CD14-positive monocyte (primary cell): ENCODE data around the gene PHF12. TPM values are rescaled to one million over a fixed set of nuclear protein-coding genes. Genes with fewer than 3 reads are reported as not detected.

Source experiments
- DNase-seq, 3 donors: peaks; one replicate each; pipeline ENCODE4 v3.0.0-alpha.2; 2011 to 2022
- H2AFZ ChIP-seq: 2 replicates; pipeline ENCODE4 v1.6.0; 2012; ENCODE audit warnings: mild to moderate bottlenecking, low read depth, low read length, inconsistent platforms; ENCODE audit not compliant: insufficient read depth, poor library complexity, severe bottlenecking
- H3K27ac ChIP-seq, 2 donors: 1 replicate in 1 of 2; 2 replicates in 1 of 2; pipeline ENCODE4 v1.5.1; 2012 to 2013; ENCODE audit warnings: low read length in 2 of 2, control low read depth in 1 of 2, inconsistent platforms in 1 of 2, low read depth in 1 of 2, mild to moderate bottlenecking in 1 of 2
- H3K27me3 ChIP-seq, 2 donors: one replicate each; pipeline versions ENCODE4 v1.6.0 to v1.6.1; 2011 to 2013; ENCODE audit warnings: low read length in 2 of 2; ENCODE audit not compliant: control insufficient read depth in 2 of 2, insufficient read depth in 2 of 2
- H3K36me3 ChIP-seq, 2 donors: replicated peaks in 1 of 2; 1 replicate in 1 of 2; 2 replicates in 1 of 2; pipeline versions ENCODE4 v1.5.1 to v1.6.1; 2012 to 2013; ENCODE audit warnings: low read length in 2 of 2, control low read depth in 1 of 2, inconsistent platforms in 1 of 2, mild to moderate bottlenecking in 1 of 2; ENCODE audit not compliant: insufficient read depth in 2 of 2, control insufficient read depth in 1 of 2
- H3K4me1 ChIP-seq, 2 donors: 1 replicate in 1 of 2; 2 replicates in 1 of 2; pipeline versions ENCODE4 v1.5.1 to v1.6.1; 2012 to 2013; ENCODE audit warnings: low read length in 2 of 2, control low read depth in 1 of 2, inconsistent platforms in 1 of 2, mild to moderate bottlenecking in 1 of 2, moderate library complexity in 1 of 2; ENCODE audit not compliant: insufficient read depth in 2 of 2, control insufficient read depth in 1 of 2
- H3K4me2 ChIP-seq: replicated peaks from 2 replicates; pipeline ENCODE3; 2012; ENCODE audit warnings: low read length, moderate library complexity, mild to moderate bottlenecking; ENCODE audit not compliant: poor library complexity, severe bottlenecking; ENCODE audit errors: extremely low read depth
- H3K4me3 ChIP-seq, 3 experiments: fragments of 200-600 bp in 1 of 3; sonication (generic) in 1 of 3; replicated peaks in 1 of 3; 1 replicate in 2 of 3; 2 replicates in 1 of 3; pipeline ENCODE4 v1.5.1; 2011 to 2013; ENCODE audit warnings: low read length in 3 of 3, mild to moderate bottlenecking in 3 of 3, control low read depth in 2 of 3, low read depth in 2 of 3, inconsistent platforms in 1 of 3, moderate library complexity in 1 of 3
- H3K79me2 ChIP-seq: 2 replicates; pipeline ENCODE4 v1.6.0; 2012; ENCODE audit warnings: mild to moderate bottlenecking, control low read depth, inconsistent platforms, low read length, moderate library complexity; ENCODE audit not compliant: insufficient read depth
- H3K9ac ChIP-seq: 2 replicates; pipeline ENCODE4 v1.6.0; 2017; ENCODE audit warnings: low read length, mild to moderate bottlenecking; ENCODE audit not compliant: insufficient read depth, poor library complexity, severe bottlenecking
- H3K9me3 ChIP-seq, 2 donors: replicated peaks in 1 of 2; 1 replicate in 1 of 2; 2 replicates in 1 of 2; pipeline versions ENCODE4 v1.5.1 to v1.6.1; 2012 to 2013; ENCODE audit warnings: low read length in 2 of 2, control low read depth in 1 of 2; ENCODE audit not compliant: control insufficient read depth in 1 of 2, insufficient read depth in 1 of 2
- H4K20me1 ChIP-seq: 2 replicates; pipeline ENCODE4 v1.6.0; 2012; ENCODE audit warnings: mild to moderate bottlenecking, low read length, control low read depth, moderate library complexity; ENCODE audit not compliant: insufficient read depth
- H3K27ac Mint-ChIP-seq, 7 donors: one replicate each; pipeline ENCODE4 v1.8.0; 2020; ENCODE audit warnings: mild to moderate bottlenecking in 7 of 7, mixed read lengths in 7 of 7, moderate library complexity in 6 of 7, inconsistent platforms in 2 of 7
- H3K27me3 Mint-ChIP-seq, 3 donors: one replicate each; pipeline ENCODE4 v1.8.0; 2021 to 2022; ENCODE audit warnings: low read depth in 3 of 3, mild to moderate bottlenecking in 3 of 3, mixed read lengths in 3 of 3, moderate library complexity in 3 of 3, inconsistent platforms in 1 of 3
- H3K36me3 Mint-ChIP-seq, 2 donors: one replicate each; pipeline ENCODE4 v1.8.0; 2020; ENCODE audit warnings: mixed read lengths in 2 of 2, inconsistent platforms in 1 of 2, mild to moderate bottlenecking in 1 of 2
- H3K4me1 Mint-ChIP-seq: one replicate; pipeline ENCODE4 v1.8.0; 2020; ENCODE audit warnings: mild to moderate bottlenecking, mixed read lengths
- H3K4me3 Mint-ChIP-seq, 2 donors: one replicate each; pipeline ENCODE4 v1.8.0; 2020; ENCODE audit warnings: mild to moderate bottlenecking in 2 of 2, mixed read lengths in 2 of 2, moderate library complexity in 1 of 2
- H3K9me3 Mint-ChIP-seq, 7 donors: one replicate each; pipeline ENCODE4 v1.8.0; 2020 to 2022; ENCODE audit warnings: mixed read lengths in 7 of 7, mild to moderate bottlenecking in 6 of 7, moderate library complexity in 6 of 7, inconsistent platforms in 2 of 7
- CTCF ChIP-seq: fragments of 200-600 bp; IDR thresholded peaks from one replicate; pipeline ENCODE4 v1.8.0; 2022; ENCODE audit warnings: antibody characterized with exemption, mild to moderate bottlenecking
- WGBS: methylation state at CpG from one replicate; pipeline ENCODE4 v1.1.5; 2013; ENCODE audit warnings: missing lambda C conversion rate; ENCODE audit not compliant: insufficient coverage; 5-methylcytosine and 5-hydroxymethylcytosine counted together
- intact Hi-C, 2 donors: fragments of 100-400 bp; cut with micrococcal nuclease; formaldehyde crosslinking; loops; one replicate each; pipeline versions ENCODE4 v1.15.0 to v1.15.1; 2023
- polyA plus RNA-seq, 3 donors: library from polyadenylated mRNA; depleted of rRNA in 1 of 3; unstranded in 2 of 3; stranded (reverse) in 1 of 3; fragments of 300-500 nt in 2 of 3; fragments of >200 nt in 1 of 3; fragmentation: Illumina TruSeq in 2 of 3; gene quantifications; 1 replicate in 2 of 3; 2 replicates in 1 of 3; pipeline ENCODE4 v1.2.3, GENCODE V29; 2012 to 2021

PHF12 gene
- polyA plus RNA-seq, 3 donors = 1.4 to 62.5 (median 2.5) TPM

GRCh38 chr17:28908640-28909167 lies 42.6 kb downstream of the PHF12 start:
- no peak overlapping the region for H3K4me2 ChIP-seq
- peaks cover 7% of the 10 kb centered on the region for H3K79me2 ChIP-seq
- no peak overlapping the region for H3K9ac ChIP-seq
- H3K27ac ChIP-seq = no peak overlapping the region
- H3K27ac Mint-ChIP-seq = peak overlapping the region in 4 of 7 donors; percentile 7 to 44 (median 22)
- H3K9me3 ChIP-seq = no peaks in the 10 kb centered on the region
- no peaks in the 10 kb centered on the region for H3K9me3 Mint-ChIP-seq
- peaks cover 0 to under 1% of the 10 kb centered on the region in 2 donors for H3K4me1 ChIP-seq
- 100% methylated on average over 3 of the region's 6 CpGs for WGBS
- H3K27me3 Mint-ChIP-seq = peaks cover 0 to 2% (median 0%) of the 10 kb centered on the region in 3 donors
- H3K27me3 ChIP-seq = no peaks in the 10 kb centered on the region
- peaks cover 68% of the 10 kb centered on the region for H4K20me1 ChIP-seq
- peaks cover 80 to 82% of the 10 kb centered on the region in 2 donors for H3K36me3 ChIP-seq
- no peak overlapping the region for H3K4me3 ChIP-seq
- intact Hi-C loops = loop anchor here in 1 of 2 donors (10.0 kb wide), 1 partner anchor 206 kb away; no protein-coding TSS in a partner anchor
- no peak for DNase-seq
- peaks cover 76% of the 10 kb centered on the region in 2 donors for H3K36me3 Mint-ChIP-seq
- H3K4me1 Mint-ChIP-seq = peaks cover 3% of the 10 kb centered on the region
- no peak overlapping the region for H3K4me3 Mint-ChIP-seq
- H2AFZ ChIP-seq = no peak overlapping the region
- no peak for TF ChIP-seq CTCF

- no peak for DNase-seq
- H3K4me2 ChIP-seq = no peak overlapping the region
- WGBS = no CpG with 5 or more reads among the region's 3 CpGs
- H3K9me3 ChIP-seq = no peaks in the 10 kb centered on the region
- peaks cover 72 to 74% of the 10 kb centered on the region in 2 donors for H3K36me3 ChIP-seq
- Mint-ChIP-seq H3K9me3 (no peaks in the 10 kb centered on the region), H3K27me3 (peaks cover 0 to 2% (median 2%) of the 10 kb centered on the region in 3 donors), H3K36me3 (peaks cover 68% of the 10 kb centered on the region in 2 donors), H3K4me3 (no peak overlapping the region), H3K4me1 (peaks cover 10% of the 10 kb centered on the region), H3K27ac (peak overlapping the region in 4 of 7 donors; percentile 32 to 88 (median 42))
- H3K4me3 ChIP-seq = no peak overlapping the region
- no peaks in the 10 kb centered on the region for H3K27me3 ChIP-seq
- intact Hi-C loops = loop anchor here in 1 of 2 donors (10.0 kb wide), 1 partner anchor 207 kb away; no protein-coding TSS in a partner anchor
- no peak overlapping the region for H2AFZ ChIP-seq
- H4K20me1 ChIP-seq = peaks cover 64% of the 10 kb centered on the region
- H3K4me1 ChIP-seq = peaks cover 5 to 9% of the 10 kb centered on the region in 2 donors
- TF ChIP-seq CTCF = no peak
- peaks cover 7% of the 10 kb centered on the region for H3K79me2 ChIP-seq
- no peak overlapping the region for H3K9ac ChIP-seq
- H3K27ac ChIP-seq = peak overlapping the region in 1 of 2 donors; percentile 10
These were observed 43.4 kb downstream of the PHF12 start for GRCh38 chr17:28907709-28908475.
